CD14-positive monocyte (primary cell): Measurements from ENCODE around the gene CEP89. TPM values are rescaled to one million over a fixed set of nuclear protein-coding genes. Genes with fewer than 3 reads are reported as not detected.
A peak's percentile ranks its signal among the peaks of the same experiment; 100 is the strongest.

ENCODE experiments used
- DNase-seq, 3 donors: peaks; one replicate each; pipeline ENCODE4 v3.0.0-alpha.2; 2011 to 2022
- H2AFZ ChIP-seq: 2 replicates; pipeline ENCODE4 v1.6.0; 2012; ENCODE audit warnings: mild to moderate bottlenecking, low read depth, low read length, inconsistent platforms; ENCODE audit not compliant: insufficient read depth, poor library complexity, severe bottlenecking
- H3K27ac ChIP-seq, 2 donors: 1 replicate in 1 of 2; 2 replicates in 1 of 2; pipeline ENCODE4 v1.5.1; 2012 to 2013; ENCODE audit warnings: low read length in 2 of 2, control low read depth in 1 of 2, inconsistent platforms in 1 of 2, low read depth in 1 of 2, mild to moderate bottlenecking in 1 of 2
- H3K27me3 ChIP-seq, 2 donors: one replicate each; pipeline versions ENCODE4 v1.6.0 to v1.6.1; 2011 to 2013; ENCODE audit warnings: low read length in 2 of 2; ENCODE audit not compliant: control insufficient read depth in 2 of 2, insufficient read depth in 2 of 2
- H3K36me3 ChIP-seq, 2 donors: replicated peaks in 1 of 2; 1 replicate in 1 of 2; 2 replicates in 1 of 2; pipeline versions ENCODE4 v1.5.1 to v1.6.1; 2012 to 2013; ENCODE audit warnings: low read length in 2 of 2, control low read depth in 1 of 2, inconsistent platforms in 1 of 2, mild to moderate bottlenecking in 1 of 2; ENCODE audit not compliant: insufficient read depth in 2 of 2, control insufficient read depth in 1 of 2
- H3K4me1 ChIP-seq, 2 donors: 1 replicate in 1 of 2; 2 replicates in 1 of 2; pipeline versions ENCODE4 v1.5.1 to v1.6.1; 2012 to 2013; ENCODE audit warnings: low read length in 2 of 2, control low read depth in 1 of 2, inconsistent platforms in 1 of 2, mild to moderate bottlenecking in 1 of 2, moderate library complexity in 1 of 2; ENCODE audit not compliant: insufficient read depth in 2 of 2, control insufficient read depth in 1 of 2
- H3K4me2 ChIP-seq: replicated peaks from 2 replicates; pipeline ENCODE3; 2012; ENCODE audit warnings: low read length, moderate library complexity, mild to moderate bottlenecking; ENCODE audit not compliant: poor library complexity, severe bottlenecking; ENCODE audit errors: extremely low read depth
- H3K4me3 ChIP-seq, 3 experiments: fragments of 200-600 bp in 1 of 3; sonication (generic) in 1 of 3; replicated peaks in 1 of 3; 1 replicate in 2 of 3; 2 replicates in 1 of 3; pipeline ENCODE4 v1.5.1; 2011 to 2013; ENCODE audit warnings: low read length in 3 of 3, mild to moderate bottlenecking in 3 of 3, control low read depth in 2 of 3, low read depth in 2 of 3, inconsistent platforms in 1 of 3, moderate library complexity in 1 of 3
- H3K79me2 ChIP-seq: 2 replicates; pipeline ENCODE4 v1.6.0; 2012; ENCODE audit warnings: mild to moderate bottlenecking, control low read depth, inconsistent platforms, low read length, moderate library complexity; ENCODE audit not compliant: insufficient read depth
- H3K9ac ChIP-seq: 2 replicates; pipeline ENCODE4 v1.6.0; 2017; ENCODE audit warnings: low read length, mild to moderate bottlenecking; ENCODE audit not compliant: insufficient read depth, poor library complexity, severe bottlenecking
- H3K9me3 ChIP-seq, 2 donors: replicated peaks in 1 of 2; 1 replicate in 1 of 2; 2 replicates in 1 of 2; pipeline versions ENCODE4 v1.5.1 to v1.6.1; 2012 to 2013; ENCODE audit warnings: low read length in 2 of 2, control low read depth in 1 of 2; ENCODE audit not compliant: control insufficient read depth in 1 of 2, insufficient read depth in 1 of 2
- H4K20me1 ChIP-seq: 2 replicates; pipeline ENCODE4 v1.6.0; 2012; ENCODE audit warnings: mild to moderate bottlenecking, low read length, control low read depth, moderate library complexity; ENCODE audit not compliant: insufficient read depth
- H3K27ac Mint-ChIP-seq, 7 donors: one replicate each; pipeline ENCODE4 v1.8.0; 2020; ENCODE audit warnings: mild to moderate bottlenecking in 7 of 7, mixed read lengths in 7 of 7, moderate library complexity in 6 of 7, inconsistent platforms in 2 of 7
- H3K27me3 Mint-ChIP-seq, 3 donors: one replicate each; pipeline ENCODE4 v1.8.0; 2021 to 2022; ENCODE audit warnings: low read depth in 3 of 3, mild to moderate bottlenecking in 3 of 3, mixed read lengths in 3 of 3, moderate library complexity in 3 of 3, inconsistent platforms in 1 of 3
- H3K36me3 Mint-ChIP-seq, 2 donors: one replicate each; pipeline ENCODE4 v1.8.0; 2020; ENCODE audit warnings: mixed read lengths in 2 of 2, inconsistent platforms in 1 of 2, mild to moderate bottlenecking in 1 of 2
- H3K4me1 Mint-ChIP-seq: one replicate; pipeline ENCODE4 v1.8.0; 2020; ENCODE audit warnings: mild to moderate bottlenecking, mixed read lengths
- H3K4me3 Mint-ChIP-seq, 2 donors: one replicate each; pipeline ENCODE4 v1.8.0; 2020; ENCODE audit warnings: mild to moderate bottlenecking in 2 of 2, mixed read lengths in 2 of 2, moderate library complexity in 1 of 2
- H3K9me3 Mint-ChIP-seq, 7 donors: one replicate each; pipeline ENCODE4 v1.8.0; 2020 to 2022; ENCODE audit warnings: mixed read lengths in 7 of 7, mild to moderate bottlenecking in 6 of 7, moderate library complexity in 6 of 7, inconsistent platforms in 2 of 7
- WGBS: methylation state at CpG from one replicate; pipeline ENCODE4 v1.1.5; 2013; ENCODE audit warnings: missing lambda C conversion rate; ENCODE audit not compliant: insufficient coverage; 5-methylcytosine and 5-hydroxymethylcytosine counted together
- intact Hi-C, 2 donors: fragments of 100-400 bp; cut with micrococcal nuclease; formaldehyde crosslinking; loops; one replicate each; pipeline versions ENCODE4 v1.15.0 to v1.15.1; 2023
- polyA plus RNA-seq, 3 donors: library from polyadenylated mRNA; depleted of rRNA in 1 of 3; unstranded in 2 of 3; stranded (reverse) in 1 of 3; fragments of 300-500 nt in 2 of 3; fragments of >200 nt in 1 of 3; fragmentation: Illumina TruSeq in 2 of 3; gene quantifications; 1 replicate in 2 of 3; 2 replicates in 1 of 3; pipeline ENCODE4 v1.2.3, GENCODE V29; 2012 to 2021
- TF ChIP-seq, protein P1 (sequence below): fragments of 200-600 bp; IDR thresholded peaks from one replicate; pipeline ENCODE4 v1.8.0; 2022; ENCODE audit warnings: antibody characterized with exemption, mild to moderate bottlenecking

The CEP89 gene
- polyA plus RNA-seq, 3 donors: 4.6 to 6.5 (median 4.7) TPM

- Histone ChIP-seq H3K36me3 (peaks cover 4 to 7% of the 10 kb centered on the region in 2 donors), H2AFZ (no peak overlapping the region), H3K27me3 (no peaks in the 10 kb centered on the region), H3K4me1 (peaks cover 11 to 14% of the 10 kb centered on the region in 2 donors), H3K9ac (no peak overlapping the region), H3K4me3 (no peak overlapping the region), H3K4me2 (no peak overlapping the region), H3K79me2 (peaks cover 23% of the 10 kb centered on the region), H3K27ac (no peak overlapping the region), H4K20me1 (no peaks in the 10 kb centered on the region), H3K9me3 (no peaks in the 10 kb centered on the region)
- H3K4me1 Mint-ChIP-seq: peaks cover 9% of the 10 kb centered on the region
- intact Hi-C loops: no loop called here
- 98% methylated on average over 8 of the region's 10 CpGs for WGBS
- H3K36me3 Mint-ChIP-seq: peaks cover 9 to 34% of the 10 kb centered on the region in 2 donors
- no peaks in the 10 kb centered on the region for H3K27me3 Mint-ChIP-seq
- TF ChIP-seq, protein P1, sequence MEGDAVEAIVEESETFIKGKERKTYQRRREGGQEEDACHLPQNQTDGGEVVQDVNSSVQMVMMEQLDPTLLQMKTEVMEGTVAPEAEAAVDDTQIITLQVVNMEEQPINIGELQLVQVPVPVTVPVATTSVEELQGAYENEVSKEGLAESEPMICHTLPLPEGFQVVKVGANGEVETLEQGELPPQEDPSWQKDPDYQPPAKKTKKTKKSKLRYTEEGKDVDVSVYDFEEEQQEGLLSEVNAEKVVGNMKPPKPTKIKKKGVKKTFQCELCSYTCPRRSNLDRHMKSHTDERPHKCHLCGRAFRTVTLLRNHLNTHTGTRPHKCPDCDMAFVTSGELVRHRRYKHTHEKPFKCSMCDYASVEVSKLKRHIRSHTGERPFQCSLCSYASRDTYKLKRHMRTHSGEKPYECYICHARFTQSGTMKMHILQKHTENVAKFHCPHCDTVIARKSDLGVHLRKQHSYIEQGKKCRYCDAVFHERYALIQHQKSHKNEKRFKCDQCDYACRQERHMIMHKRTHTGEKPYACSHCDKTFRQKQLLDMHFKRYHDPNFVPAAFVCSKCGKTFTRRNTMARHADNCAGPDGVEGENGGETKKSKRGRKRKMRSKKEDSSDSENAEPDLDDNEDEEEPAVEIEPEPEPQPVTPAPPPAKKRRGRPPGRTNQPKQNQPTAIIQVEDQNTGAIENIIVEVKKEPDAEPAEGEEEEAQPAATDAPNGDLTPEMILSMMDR: no peak
- no peak for DNase-seq
- H3K4me3 Mint-ChIP-seq: no peak overlapping the region
- H3K27ac Mint-ChIP-seq: no peak overlapping the region
- H3K9me3 Mint-ChIP-seq: no peaks in the 10 kb centered on the region
Measured at GRCh38 chr19:32969549-32969948, 2.2 kb downstream of the CEP89 start.

DNA sequence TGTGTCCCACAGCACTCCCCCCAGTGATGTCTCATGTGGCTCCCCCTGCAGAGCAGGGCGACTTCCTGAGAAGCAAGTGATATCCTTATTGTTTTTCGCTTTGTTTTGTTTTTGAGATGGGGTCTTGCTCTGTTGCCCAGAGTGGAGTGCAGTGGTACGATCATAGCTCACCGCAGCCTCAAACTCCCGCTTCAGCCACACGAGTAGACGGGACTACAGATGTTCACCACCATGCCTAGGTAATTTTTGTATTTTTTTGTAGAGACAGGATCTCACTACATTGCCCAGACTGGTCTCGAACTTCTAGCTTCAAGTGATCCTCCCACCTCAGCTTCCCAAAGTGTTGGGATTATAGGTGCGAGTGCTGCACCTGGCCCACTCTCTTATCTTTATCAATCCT is 5.0 kb downstream of the CEP89 start:
- peaks cover 4 to 33% of the 10 kb centered on the region in 2 donors for H3K36me3 ChIP-seq
- Mint-ChIP-seq H3K27me3 (no peaks in the 10 kb centered on the region), H3K9me3 (no peaks in the 10 kb centered on the region), H3K27ac (peak overlapping the region in 1 of 7 donors; percentile 24), H3K4me1 (peaks cover 6% of the 10 kb centered on the region), H3K4me3 (no peak overlapping the region), H3K36me3 (peaks cover 23 to 53% of the 10 kb centered on the region in 2 donors)
- no peaks in the 10 kb centered on the region for H3K27me3 ChIP-seq
- H3K27ac ChIP-seq: no peak overlapping the region
- no peak for DNase-seq
- no peak overlapping the region for H3K9ac ChIP-seq
- no peaks in the 10 kb centered on the region for H4K20me1 ChIP-seq
- peaks cover 7 to 10% of the 10 kb centered on the region in 2 donors for H3K4me1 ChIP-seq
- WGBS: 100% methylated on average over 1 of the region's 9 CpGs
- no peak overlapping the region for H3K4me3 ChIP-seq
- H3K79me2 ChIP-seq: peaks cover 22% of the 10 kb centered on the region
- intact Hi-C loops: no loop called here
- no peaks in the 10 kb centered on the region for H3K9me3 ChIP-seq
- H3K4me2 ChIP-seq: no peak overlapping the region
- TF ChIP-seq, protein P1: no peak
- H2AFZ ChIP-seq: no peak overlapping the region
